ENCODE measurements around the gene SYK.
"Not testable (repeated sequence)": the region's sequence is repeated elsewhere in the genome, so short reads cannot be mapped to it uniquely, and the experiment has no call there.

SYK gene

GRCh38 chr9:90801241-90801972 lies at the start of gene SYK:
SYK (plus strand) TSS chr9:90801819; CDS start chr9:90843899, 42,080 bp downstream.
- DNase-seq, result no peak

GRCh38 chr9:90755514-90756371 lies 45.9 kb upstream of the SYK start:
- peak; percentile 59 for DNase-seq

GRCh38 chr9:90760577-90760976 lies 41.0 kb upstream of the SYK start:
- DNase-seq, result not testable (repeated sequence)

DNA sequence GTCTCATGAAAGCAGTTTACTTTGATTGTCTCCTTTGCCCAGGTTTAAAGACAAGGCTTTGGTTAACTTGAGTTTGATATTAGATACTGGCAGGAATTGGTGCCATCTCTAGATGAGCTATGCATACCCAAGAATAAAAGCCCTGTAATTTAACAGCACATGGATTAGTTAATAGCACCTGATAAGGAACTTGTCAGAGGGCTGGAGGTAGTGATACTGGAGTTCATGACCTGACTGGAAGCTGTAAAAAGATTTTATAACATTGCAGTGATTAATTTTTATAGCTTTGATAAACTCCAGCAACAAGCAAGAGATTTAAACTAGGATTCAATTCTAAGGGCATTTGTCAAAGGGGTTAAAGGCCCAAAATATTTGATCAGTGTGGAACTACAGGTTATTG lies 34.9 kb upstream of the SYK start:
- no peak for DNase-seq

DNA sequence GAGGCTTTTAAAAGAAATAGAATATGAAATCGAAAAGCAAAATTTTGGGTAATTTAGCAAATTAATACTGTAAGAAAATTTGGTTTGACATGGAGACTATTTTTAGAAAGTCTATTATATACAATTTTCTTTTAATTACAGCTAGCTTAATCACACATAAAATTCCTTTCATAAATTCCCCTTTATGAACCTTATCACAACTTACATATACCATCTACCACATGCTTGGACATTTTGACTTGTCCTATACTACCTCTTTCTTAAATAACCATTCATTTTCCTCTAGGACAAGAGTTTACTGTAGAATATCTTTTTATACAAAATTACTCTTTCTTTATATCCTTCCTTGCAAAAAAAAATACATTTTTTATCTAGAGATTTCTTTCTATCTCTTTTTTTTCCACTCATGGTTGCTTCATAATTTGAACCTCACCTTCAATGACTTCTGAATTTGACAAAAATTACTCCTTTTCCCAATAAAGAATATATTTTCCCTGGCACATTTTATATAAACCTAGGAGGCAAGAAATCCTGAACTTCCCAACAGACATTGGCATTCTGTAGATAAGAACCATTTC lies 34.0 kb upstream of the SYK start:
- DNase-seq, result no peak

DNA sequence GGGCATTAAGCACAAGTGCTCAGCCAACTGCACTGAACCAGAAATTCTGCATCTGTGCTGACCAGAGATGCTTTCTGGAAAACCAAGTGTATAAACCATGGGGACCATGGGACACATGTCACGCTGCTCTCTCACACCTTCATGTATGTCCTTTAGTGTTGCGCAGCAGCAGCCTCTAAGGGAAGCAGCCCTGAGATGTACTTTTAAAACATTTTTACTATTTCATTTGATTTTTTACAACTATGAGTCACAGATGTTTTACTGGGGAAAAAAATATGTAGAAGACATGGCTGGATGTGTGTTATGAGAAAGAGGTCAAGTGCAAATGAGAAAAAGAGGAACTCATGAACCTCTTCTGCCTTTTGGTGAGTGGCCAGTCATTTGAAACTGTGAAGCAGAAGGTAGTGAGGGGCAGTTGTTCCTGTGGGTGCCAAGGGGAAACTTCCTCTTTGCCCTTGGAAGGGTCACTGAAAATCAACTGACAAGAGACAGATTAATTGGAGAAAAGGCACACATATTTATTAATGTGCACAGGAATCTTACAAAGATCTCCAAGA lies 31.4 kb upstream of the SYK start:
- no peak for DNase-seq

GRCh38 chr9:90770927-90771326 lies 30.7 kb upstream of the SYK start:
- DNase-seq, result no peak

GRCh38 chr9:90772386-90772785 lies 29.2 kb upstream of the SYK start:
- DNase-seq, result no peak

DNA sequence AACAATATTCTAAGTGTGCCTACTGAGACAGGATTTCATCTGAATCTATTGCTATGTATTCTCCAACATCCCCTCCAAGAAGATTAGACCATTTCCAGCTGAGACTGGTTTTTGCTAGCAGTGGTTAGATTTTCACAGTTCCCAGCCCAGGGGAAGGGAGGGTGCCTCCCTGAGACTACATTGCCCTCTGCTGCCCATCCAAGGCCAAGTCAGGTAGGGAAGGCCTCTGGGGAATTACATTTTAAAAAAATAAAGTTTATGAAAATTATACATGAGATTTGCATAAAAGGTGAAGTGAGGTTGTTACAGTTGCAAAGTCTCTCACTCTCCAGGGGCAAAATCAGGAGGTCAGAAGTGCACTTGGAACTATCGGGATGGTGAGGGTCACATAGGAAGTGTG lies 28.0 kb upstream of the SYK start:
- DNase-seq, result no peak

- DNase-seq, result no peak
Measured at GRCh38 chr9:90774071-90774470, 27.5 kb upstream of the SYK start.

DNA sequence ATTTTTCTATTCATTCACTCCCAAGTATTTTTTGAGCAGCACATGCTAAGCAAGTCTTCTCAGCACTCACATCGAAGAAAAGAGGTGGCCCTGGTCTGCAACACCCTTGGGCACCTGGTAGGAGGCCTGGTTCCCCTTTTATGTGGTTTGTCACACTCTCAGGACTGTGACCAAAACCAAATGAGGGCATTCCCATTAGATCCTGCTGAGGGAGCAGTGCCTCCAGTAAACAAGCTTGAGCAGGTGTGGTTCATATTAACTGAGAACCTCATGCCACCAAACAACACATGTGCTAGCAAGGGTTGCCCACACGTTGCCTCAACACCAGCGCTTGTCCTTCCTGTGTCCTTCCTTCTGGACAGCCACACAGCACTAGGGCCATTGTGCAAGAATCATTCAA lies 26.9 kb upstream of the SYK start:
- no peak for DNase-seq

GRCh38 chr9:90775657-90776056 lies 26.0 kb upstream of the SYK start:
- DNase-seq, result no peak

GRCh38 chr9:90778746-90779145 lies 22.9 kb upstream of the SYK start:
- DNase-seq, result no peak

GRCh38 chr9:90783552-90783951 lies 18.1 kb upstream of the SYK start:
- DNase-seq, result no peak

DNA sequence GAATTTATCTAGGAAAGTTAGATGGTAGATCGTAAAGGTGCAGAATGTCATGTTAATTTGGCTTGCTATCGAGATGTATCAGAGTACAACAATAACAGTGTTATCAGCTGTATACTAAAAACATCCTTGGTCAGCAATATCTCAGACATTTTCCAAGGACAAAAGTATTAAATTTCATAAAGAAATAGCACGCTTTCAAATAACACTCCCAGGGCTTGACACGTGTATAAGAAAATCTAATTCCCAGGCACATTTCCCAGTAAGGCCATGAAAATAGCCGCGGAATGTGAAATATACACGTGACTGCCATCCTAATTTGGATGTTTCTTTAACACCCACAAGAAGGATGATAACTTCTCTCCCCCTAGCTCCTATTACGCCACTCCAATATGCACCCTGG lies 17.7 kb upstream of the SYK start:
- DNase-seq, result no peak

GRCh38 chr9:90787771-90788460 lies 13.7 kb upstream of the SYK start:
- no peak for DNase-seq

- not testable (repeated sequence) for DNase-seq
Measured at GRCh38 chr9:90788527-90788926, 13.1 kb upstream of the SYK start.

GRCh38 chr9:90789408-90789807 lies 12.2 kb upstream of the SYK start:
- DNase-seq, result no peak

- no peak for DNase-seq
Measured at GRCh38 chr9:90789862-90790261, 11.8 kb upstream of the SYK start.

- not testable (repeated sequence) for DNase-seq
Measured at GRCh38 chr9:90793024-90793423, 8.6 kb upstream of the SYK start.

DNA sequence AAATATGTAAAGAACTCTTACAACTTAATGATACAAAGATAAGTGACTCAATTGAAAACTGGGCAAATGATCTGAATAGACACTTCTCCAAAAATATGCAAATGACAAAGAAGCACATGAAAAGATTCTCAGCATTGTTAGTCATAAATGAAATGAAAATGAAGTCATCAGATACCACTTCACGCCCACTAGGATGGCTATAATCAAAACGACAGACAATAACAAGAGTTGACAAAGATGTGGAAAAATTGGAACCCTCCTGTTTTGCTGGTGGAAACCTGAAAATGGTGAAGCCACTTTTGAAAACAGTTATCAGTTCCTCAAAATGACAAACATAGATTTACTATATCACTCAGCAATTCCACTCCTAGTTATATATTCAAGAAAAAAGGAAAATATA lies 7.9 kb upstream of the SYK start:
- DNase-seq, result no peak

DNA sequence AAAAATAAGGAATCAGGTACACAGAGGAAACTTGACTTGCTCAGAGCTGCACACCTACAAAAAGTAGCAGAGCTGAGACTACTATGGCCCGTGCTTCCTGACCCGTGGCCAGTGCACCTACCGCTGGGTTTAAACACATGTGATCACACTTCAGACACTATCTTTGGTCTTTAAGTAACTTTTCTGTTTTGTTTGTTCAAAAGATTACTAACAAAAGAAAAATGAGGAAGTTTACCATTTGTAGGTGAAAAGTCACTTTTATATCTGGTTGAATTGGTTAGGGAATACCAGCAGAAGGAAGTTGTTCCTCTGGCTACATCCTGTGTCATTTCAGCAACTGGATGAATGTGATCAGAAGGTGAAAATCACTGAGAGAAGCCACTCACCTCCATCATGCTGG lies 6.5 kb upstream of the SYK start:
- no peak for DNase-seq

GRCh38 chr9:90795871-90796317 lies 5.7 kb upstream of the SYK start:
- no peak for DNase-seq

Measured in activated naive CD4-positive, alpha-beta T cell treated with Interleukin-2 at 50 U/mL for 16 hours (primary cell).